Inflammatory macrophage treated with lipopolysaccharide for 1 hour (primary cell): ENCODE results near the gene IQCB1.
"Not testable (repeated sequence)": the region's sequence is repeated elsewhere in the genome, so short reads cannot be mapped to it uniquely, and the experiment has no call there.

Source experiments
- DNase-seq, 2 donors: peaks; one replicate each; pipeline ENCODE4 v3.0.0-alpha.2; 2020 to 2022

Gene IQCB1

GRCh38 chr3:121743106-121743505, 91.8 kb downstream of the IQCB1 start:
- not testable (repeated sequence) for DNase-seq

DNA sequence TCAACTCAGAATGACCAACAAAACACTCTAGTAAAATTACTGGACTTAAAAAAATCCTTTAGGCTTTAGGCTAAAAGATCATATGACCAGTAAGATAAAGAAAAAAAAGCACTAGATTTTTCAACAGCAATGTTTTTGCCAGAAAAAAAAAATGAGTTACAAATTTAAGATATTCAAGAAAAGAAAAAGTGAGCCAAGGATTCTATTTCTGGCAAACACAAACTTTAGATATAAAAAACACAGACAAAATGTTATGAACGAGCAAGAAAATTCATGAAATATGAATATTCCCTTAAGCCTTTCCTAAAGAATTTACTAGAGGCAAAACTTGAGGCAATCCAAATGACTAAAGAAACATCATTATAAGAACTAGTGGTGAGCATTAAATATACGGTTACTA, 94.0 kb downstream of the IQCB1 start:
- DNase-seq: no peak

GRCh38 chr3:121739902-121740301, 95.0 kb downstream of the IQCB1 start:
- no peak for DNase-seq

GRCh38 chr3:121737644-121738043, 97.2 kb downstream of the IQCB1 start:
- no peak for DNase-seq

GRCh38 chr3:121736112-121736511, 98.7 kb downstream of the IQCB1 start:
- no peak for DNase-seq

DNA sequence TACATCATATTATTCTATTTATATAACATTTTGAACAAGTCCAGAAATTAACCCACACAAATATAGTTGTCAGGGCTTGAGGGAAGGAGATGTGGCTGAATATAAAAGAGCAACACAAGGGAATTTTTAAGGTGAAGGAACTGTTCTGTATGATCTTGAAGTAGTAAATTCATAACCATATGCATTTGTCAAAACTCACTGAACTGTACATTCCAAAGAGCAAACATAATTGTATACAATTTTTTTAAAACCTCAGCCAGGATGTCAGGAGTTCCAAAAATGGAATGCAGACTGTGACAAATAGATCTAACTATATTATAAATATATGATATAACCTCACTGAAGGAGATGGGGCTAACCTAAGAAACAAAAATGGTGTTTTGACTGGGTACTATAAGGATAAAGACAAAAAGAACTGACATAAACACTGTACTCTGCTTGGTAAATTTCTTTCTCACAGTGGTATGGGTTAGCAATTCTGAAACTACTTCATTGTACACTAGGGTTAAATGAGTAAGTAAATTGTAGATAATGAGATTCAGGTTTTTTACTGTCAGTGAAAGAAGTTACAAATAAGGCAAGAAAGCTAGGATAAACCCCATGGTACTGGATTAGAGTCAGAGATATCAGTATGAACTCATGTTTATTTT, 99.7 kb downstream of the IQCB1 start:
- no peak for DNase-seq

DNA sequence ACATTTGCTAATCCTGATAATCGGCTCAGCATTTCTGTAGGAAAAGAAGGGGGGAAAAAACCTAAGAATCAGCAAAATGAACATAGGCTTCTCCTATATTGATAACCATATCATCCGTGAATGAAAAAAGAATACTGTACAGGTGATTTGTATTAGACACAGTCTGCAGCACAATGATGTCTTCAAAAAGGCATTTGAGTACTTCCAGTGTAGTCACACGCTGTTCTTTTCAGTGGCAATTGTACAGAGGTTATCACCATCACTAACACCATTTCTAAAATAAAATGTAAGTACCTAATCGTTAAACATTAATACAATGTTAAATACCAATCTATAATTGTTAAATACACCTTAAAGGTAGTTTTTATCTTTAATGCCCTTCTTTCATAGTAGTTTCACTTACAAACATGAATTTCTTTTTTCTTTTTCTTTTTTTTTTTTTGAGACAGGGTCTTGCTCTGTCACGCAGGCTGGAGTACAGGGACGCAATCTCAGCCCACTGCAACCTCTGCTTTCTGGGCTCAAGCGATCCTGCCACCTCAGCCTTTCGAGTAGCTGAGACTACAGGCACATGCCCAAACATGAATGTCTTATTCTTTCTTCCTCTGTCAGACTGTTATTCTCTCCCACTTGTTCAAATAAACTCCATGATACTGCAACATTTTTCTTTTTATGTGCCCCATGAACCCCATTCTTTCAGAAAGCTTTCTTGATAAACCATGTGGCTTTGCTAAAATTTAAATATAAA, 103.7 kb downstream of the IQCB1 start:
- no peak for DNase-seq

- DNase-seq: no peak
These were observed 110.7 kb downstream of the IQCB1 start for GRCh38 chr3:121724130-121724529.

- DNase-seq: no peak
These were observed 111.4 kb downstream of the IQCB1 start for GRCh38 chr3:121723485-121723884.

DNA sequence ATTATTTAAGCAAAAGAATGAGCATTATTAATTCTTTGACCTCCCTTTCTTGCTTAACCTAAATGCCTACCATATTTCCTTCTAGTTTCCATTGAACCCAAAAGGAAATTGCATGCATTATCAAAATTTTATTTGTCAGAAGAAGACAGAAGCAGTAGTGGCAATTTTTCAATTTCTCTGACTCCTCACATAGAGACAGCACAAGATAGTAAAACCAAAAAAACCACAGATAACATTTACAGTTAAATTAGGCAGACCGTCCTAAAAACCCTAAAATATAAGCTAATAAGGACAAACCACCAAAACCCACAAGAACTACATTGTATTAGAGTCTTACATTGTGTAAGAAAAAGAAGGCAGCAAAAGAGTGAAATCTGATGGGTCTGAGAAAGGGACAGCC, 112.4 kb downstream of the IQCB1 start:
- DNase-seq: no peak

- no peak for DNase-seq
These were observed 114.7 kb downstream of the IQCB1 start for GRCh38 chr3:121720163-121720562.
